Measurements from ENCODE around the gene POM121L2.
"Not testable (repeated sequence)": the region's sequence is repeated elsewhere in the genome, so short reads cannot be mapped to it uniquely, and the experiment has no call there.

POM121L2 gene

DNA sequence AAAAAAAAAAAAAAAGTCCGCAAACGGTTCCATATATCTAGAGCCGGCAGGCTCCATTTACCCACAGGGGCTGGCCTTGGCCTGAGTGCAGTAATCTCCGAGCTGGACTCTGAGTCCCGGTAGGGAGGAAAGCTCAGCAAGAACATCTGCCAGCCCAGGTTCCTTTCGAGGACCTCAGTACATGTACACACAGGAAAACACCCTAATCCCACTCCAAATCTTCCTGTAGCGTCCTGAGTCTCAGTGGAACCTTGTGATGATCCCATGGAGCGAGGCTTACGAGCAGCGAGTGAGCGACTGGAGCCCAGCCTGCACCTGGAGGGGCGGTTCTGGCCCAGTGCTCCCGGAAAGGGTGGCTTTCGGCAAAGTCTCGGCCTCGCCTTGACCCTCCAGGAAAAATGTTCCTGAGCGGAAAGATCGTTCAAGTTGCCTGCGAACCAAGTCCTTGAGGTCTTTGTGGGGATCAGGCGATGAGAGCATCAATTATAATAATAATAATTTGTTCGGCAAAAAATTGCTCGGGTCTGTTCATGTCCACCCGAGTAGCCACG, 32.5 kb downstream of the POM121L2 start:
- TF ChIP-seq CTCF (IDR thresholded peaks at IDR 0.05; ENCODE audit: low read depth, low read length) = no peak
- H3K9me3 ChIP-seq (ENCODE audit: severe bottlenecking) = peaks cover 65% of the 10 kb centered on the region
- no peak overlapping the region for H3K27ac ChIP-seq
- no peaks in the 10 kb centered on the region for H3K36me3 ChIP-seq
- peaks cover 98% of the 10 kb centered on the region for H3K27me3 ChIP-seq (ENCODE audit: insufficient read depth, low read depth, severe bottlenecking)
- no peak overlapping the region for H3K4me3 ChIP-seq (ENCODE audit: low read depth, low read length)
- DNase-seq = no peak

DNA sequence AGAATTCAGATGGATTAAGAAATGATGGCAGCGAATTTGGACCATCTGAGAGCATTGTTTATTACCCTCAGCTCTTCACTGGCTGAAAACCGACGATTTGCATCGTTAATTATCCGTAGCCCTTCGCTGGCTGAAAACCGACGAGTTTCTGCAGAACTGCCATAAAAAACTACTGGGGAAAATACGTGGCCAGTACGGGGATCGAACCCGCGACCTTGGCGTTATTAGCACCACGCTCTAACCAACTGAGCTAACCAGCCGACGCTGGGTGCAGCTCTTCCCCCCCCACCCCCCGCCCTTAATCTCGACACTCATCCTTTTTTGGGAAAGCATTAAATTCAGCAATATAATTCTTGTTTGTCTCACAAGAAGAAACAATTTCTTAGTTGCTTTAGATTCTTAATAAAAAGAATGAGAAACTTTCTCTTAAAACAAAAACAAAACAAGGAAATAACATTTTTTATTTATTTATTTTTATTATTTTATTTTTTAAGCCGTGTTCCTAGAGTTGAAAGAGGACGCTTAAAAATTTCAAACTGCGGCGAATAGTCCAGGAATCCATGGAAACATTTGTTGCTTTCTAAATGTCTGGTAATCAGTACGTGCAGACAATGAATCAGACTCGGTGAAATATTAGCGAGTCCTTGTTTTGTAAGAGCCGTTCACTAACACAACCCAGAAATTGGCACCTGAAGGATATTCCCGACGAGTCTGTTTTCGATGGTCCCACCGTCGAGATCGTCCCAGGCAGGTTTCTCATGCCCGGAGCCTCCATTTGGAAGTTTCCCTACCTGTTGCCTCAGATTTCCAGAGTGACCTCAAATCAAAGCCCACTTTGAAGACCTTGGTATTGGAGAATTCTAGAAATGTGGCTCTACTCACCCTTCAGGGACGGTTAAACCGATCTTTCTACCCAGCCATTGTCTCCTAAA, 36.8 kb downstream of the POM121L2 start:
- no peak for DNase-seq
- TF ChIP-seq CTCF (IDR thresholded peaks at IDR 0.05; ENCODE audit: low read depth, low read length) = no peak
- Histone ChIP-seq H3K36me3 (no peaks in the 10 kb centered on the region), H3K4me3 (ENCODE audit: low read depth, low read length) (no peak overlapping the region), H3K27ac (no peak overlapping the region), H3K27me3 (ENCODE audit: insufficient read depth, low read depth, severe bottlenecking) (peaks cover 98% of the 10 kb centered on the region), H3K9me3 (ENCODE audit: severe bottlenecking) (peaks cover 44% of the 10 kb centered on the region)

DNA sequence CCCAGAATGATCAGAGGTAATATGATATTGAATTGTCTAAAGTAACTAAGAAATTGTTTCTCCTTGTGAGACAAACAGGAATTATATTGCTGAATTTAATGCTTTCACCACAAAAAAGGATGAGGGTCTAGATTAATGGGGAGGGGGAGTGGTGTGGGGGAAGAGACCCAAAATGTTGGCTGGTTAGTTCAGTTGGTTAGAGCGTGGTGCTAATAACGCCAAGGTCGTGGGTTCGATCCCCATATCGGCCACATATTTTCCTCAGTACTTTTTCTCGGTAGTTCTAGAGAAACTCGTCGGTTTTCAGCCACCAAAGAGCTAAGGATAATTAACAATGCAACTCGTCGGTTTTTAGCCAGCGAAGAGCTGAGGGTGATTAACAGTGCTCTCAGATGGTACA, 38.3 kb downstream of the POM121L2 start:
- TF ChIP-seq CTCF (IDR thresholded peaks at IDR 0.05; ENCODE audit: low read depth, low read length) = no peak
- H3K9me3 ChIP-seq (ENCODE audit: severe bottlenecking) = peaks cover 42% of the 10 kb centered on the region
- no peak for DNase-seq
- H3K27me3 ChIP-seq (ENCODE audit: insufficient read depth, low read depth, severe bottlenecking) = peaks cover 98% of the 10 kb centered on the region
- H3K36me3 ChIP-seq = no peaks in the 10 kb centered on the region
- no peak overlapping the region for H3K4me3 ChIP-seq (ENCODE audit: low read depth, low read length)
- H3K27ac ChIP-seq = no peak overlapping the region

DNA sequence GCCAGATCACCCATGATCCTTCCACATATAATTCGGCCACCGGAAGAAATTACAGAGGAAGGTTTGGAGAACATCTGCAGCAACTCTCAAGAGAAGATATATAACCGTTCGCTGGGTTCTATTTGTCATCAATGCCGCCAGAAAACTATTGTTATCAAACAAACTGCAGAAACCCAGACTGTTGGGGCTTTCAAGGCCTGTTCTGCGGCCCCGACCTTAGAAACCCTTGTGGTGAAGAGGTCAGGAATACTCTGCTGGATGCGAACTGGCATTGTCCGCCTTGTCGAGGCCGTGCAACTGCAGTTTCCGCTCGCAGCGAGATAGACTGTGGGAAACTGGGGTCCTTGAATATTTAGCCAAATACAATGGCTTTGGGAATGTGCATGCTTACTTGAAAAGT, 43.3 kb downstream of the POM121L2 start:
- Histone ChIP-seq H3K36me3 (no peaks in the 10 kb centered on the region), H3K27me3 (ENCODE audit: insufficient read depth, low read depth, severe bottlenecking) (peaks cover 98% of the 10 kb centered on the region)
- TF ChIP-seq CTCF (IDR thresholded peaks at IDR 0.05; ENCODE audit: low read depth, low read length) = no peak

DNA sequence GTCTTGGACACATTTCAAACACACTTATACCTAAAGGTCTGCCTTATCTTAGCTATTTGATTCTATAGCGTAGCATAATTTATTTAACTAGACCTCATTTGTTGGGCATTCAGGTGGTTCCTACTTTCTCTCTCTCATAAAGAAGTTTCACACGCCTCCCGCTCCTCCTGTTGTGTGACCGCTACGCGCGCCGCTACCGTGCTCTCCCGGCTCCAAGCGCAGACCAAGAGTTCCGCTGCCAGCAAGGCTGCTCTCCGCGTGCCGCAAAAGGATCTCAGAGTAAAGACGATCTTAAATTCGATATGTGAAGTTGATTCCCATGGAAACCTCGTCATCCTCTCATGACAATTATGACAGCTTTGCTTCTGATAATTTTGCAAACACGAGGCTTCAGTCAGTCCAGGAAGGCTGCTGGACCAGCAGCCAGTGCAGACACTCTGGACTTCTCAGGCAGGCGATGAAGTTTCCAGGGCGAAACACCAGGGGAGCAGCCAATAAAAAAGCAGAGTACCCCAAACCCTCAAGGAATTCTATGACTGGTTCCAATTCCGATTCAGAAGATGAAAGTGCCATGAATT, 44.1 kb downstream of the POM121L2 start:
- TF ChIP-seq CTCF (IDR thresholded peaks at IDR 0.05; ENCODE audit: low read depth, low read length) = no peak
- Histone ChIP-seq H3K9me3 (ENCODE audit: severe bottlenecking) (peaks cover 23% of the 10 kb centered on the region), H3K36me3 (no peaks in the 10 kb centered on the region), H3K27ac (no peak overlapping the region), H3K27me3 (ENCODE audit: insufficient read depth, low read depth, severe bottlenecking) (peaks cover 98% of the 10 kb centered on the region), H3K4me3 (ENCODE audit: low read depth, low read length) (no peak overlapping the region)
- no peak for DNase-seq

More for the DNA sequence above, 43.3 kb downstream of the POM121L2 start:
- DNase-seq = no peak
- H3K27ac ChIP-seq = no peak overlapping the region
- H3K9me3 ChIP-seq (ENCODE audit: severe bottlenecking) = peaks cover 24% of the 10 kb centered on the region
- no peak overlapping the region for H3K4me3 ChIP-seq (ENCODE audit: low read depth, low read length)

- H3K36me3 ChIP-seq; DNase-seq; H3K4me3 ChIP-seq (ENCODE audit: low read depth, low read length); H3K27ac ChIP-seq: not testable (repeated sequence)
- peaks cover 27% of the 10 kb centered on the region for H3K9me3 ChIP-seq (ENCODE audit: severe bottlenecking)
- peaks cover 98% of the 10 kb centered on the region for H3K27me3 ChIP-seq (ENCODE audit: insufficient read depth, low read depth, severe bottlenecking)
Observed at GRCh38 chr6:27267003-27267402, 45.1 kb downstream of the POM121L2 start.
